HL-60 (cell line): ENCODE data around the gene COL24A1.

Experiments used
- CTCF ChIP-seq: IDR thresholded peaks from one replicate; pipeline ENCODE4 v1.5.1; 2011; ENCODE audit warnings: low read length, control low read depth, inconsistent platforms; ENCODE audit not compliant: insufficient read depth
- POLR2AphosphoS5 ChIP-seq: IDR thresholded peaks from 2 replicates; pipeline ENCODE4 v1.6.1; 2012; ENCODE audit warnings: low read depth

- TF ChIP-seq CTCF: no peak
- no peak for TF ChIP-seq POLR2AphosphoS5
Measured at GRCh38 chr1:85911742-85912141, 244.8 kb downstream of the COL24A1 start.
